ENCODE measurements around the gene MALRD1. TPM values are rescaled to one million over a fixed set of nuclear protein-coding genes. Genes with fewer than 3 reads are reported as not detected.

MALRD1 gene
- total RNA-seq, 1 experiment from 2014 or later, result 0.86 TPM

GRCh38 chr10:19154375-19154774 lies 105.8 kb downstream of the MALRD1 start:
- H3K27ac ChIP-seq (ENCODE audit: low read depth, low read length, poor library complexity, severe bottlenecking), result no peak overlapping the region
- no peak for TF ChIP-seq EZH2 (IDR thresholded peaks at IDR 0.05; ENCODE audit: borderline replicate concordance, low read depth, low read length, poor library complexity, severe bottlenecking)
- no peak for TF ChIP-seq CTCF (conservative IDR thresholded peaks at IDR 0.05; ENCODE audit: low read depth, low read length)
- H3K27me3 ChIP-seq (replicated peaks; ENCODE audit: insufficient read depth, low read depth, low read length, poor library complexity), result no peaks in the 10 kb centered on the region
- H3K9me3 ChIP-seq (ENCODE audit: low read depth, low read length, poor library complexity, severe bottlenecking), result no peaks in the 10 kb centered on the region
- ChIA-PET CTCF (no interaction called here), POLR2A (ENCODE audit: low non-redundant PET) (no interaction called here)
- H3K4me3 ChIP-seq (ENCODE audit: low read depth, low read length, poor library complexity, severe bottlenecking), result no peak overlapping the region
- no peaks in the 10 kb centered on the region for H3K4me1 ChIP-seq (ENCODE audit: insufficient read depth, low read length, poor library complexity, severe bottlenecking)
- no peak for DNase-seq (ENCODE audit: low spot score)
- BruUV-seq (replicated peaks), result no TSS peak
- intact Hi-C loops (cut with micrococcal nuclease; ENCODE audit: unreplicated experiment), result no loop called here
- no peaks in the 10 kb centered on the region for H3K36me3 ChIP-seq (ENCODE audit: insufficient read depth, low read length, poor library complexity, severe bottlenecking)

DNA sequence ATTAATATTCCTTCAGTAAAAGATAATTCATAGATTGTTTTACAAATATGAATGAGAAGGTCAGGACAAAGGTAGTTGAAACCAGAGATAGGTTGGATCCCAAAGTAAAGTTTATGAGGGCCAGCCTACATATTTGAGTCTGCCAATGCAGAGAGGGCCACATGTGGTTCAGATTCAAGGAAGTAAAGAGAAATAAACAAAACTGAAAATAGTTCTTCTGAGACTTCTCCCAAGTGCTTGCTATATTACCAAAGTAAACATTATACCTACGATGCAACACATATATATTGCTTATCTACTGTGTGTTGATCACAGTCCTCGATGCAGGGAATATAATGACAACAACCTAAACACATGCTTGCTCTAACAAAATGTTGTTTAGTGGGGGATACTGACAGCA lies 109.8 kb downstream of the MALRD1 start:
- POLR2A ChIA-PET (ENCODE audit: low non-redundant PET), result no interaction called here
- Histone ChIP-seq H3K9me3 (ENCODE audit: low read depth, low read length, poor library complexity, severe bottlenecking) (no peaks in the 10 kb centered on the region), H3K4me1 (ENCODE audit: insufficient read depth, low read length, poor library complexity, severe bottlenecking) (no peaks in the 10 kb centered on the region), H3K27ac (ENCODE audit: low read depth, low read length, poor library complexity, severe bottlenecking) (no peak overlapping the region), H3K36me3 (ENCODE audit: insufficient read depth, low read length, poor library complexity, severe bottlenecking) (no peaks in the 10 kb centered on the region), H3K27me3 (replicated peaks; ENCODE audit: insufficient read depth, low read depth, low read length, poor library complexity) (no peaks in the 10 kb centered on the region), H3K4me3 (ENCODE audit: low read depth, low read length, poor library complexity, severe bottlenecking) (no peak overlapping the region)
- no TSS peak for BruUV-seq (replicated peaks)
- DNase-seq (ENCODE audit: low spot score), result no peak
- intact Hi-C loops (cut with micrococcal nuclease; ENCODE audit: unreplicated experiment), result no loop called here
- CTCF ChIA-PET, result no interaction called here
- TF ChIP-seq EZH2 (IDR thresholded peaks at IDR 0.05; ENCODE audit: borderline replicate concordance, low read depth, low read length, poor library complexity, severe bottlenecking) (no peak), CTCF (conservative IDR thresholded peaks at IDR 0.05; ENCODE audit: low read depth, low read length) (no peak)

DNA sequence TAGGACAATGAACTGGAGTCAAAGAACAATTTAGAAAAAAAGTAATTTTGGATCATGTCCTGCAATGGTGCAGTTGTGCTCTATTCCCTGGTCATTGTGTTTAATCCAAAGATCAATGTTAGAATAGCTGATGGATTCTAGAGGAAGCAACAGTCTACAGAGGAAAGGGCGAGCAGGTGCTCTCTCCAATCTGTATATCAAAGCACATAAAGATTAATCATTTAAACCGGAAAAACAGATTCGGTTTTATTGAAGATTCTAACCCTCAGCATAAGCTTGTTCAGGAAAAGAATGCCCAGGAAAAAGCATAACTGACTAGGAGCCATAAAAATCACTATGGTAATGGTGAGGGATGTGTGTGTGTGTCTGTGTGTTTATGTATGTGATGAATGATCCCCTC lies 110.3 kb downstream of the MALRD1 start:
- intact Hi-C loops (cut with micrococcal nuclease; ENCODE audit: unreplicated experiment), result no loop called here

More for the DNA sequence above, 110.3 kb downstream of the MALRD1 start:
- Histone ChIP-seq H3K4me1 (ENCODE audit: insufficient read depth, low read length, poor library complexity, severe bottlenecking) (no peaks in the 10 kb centered on the region), H3K36me3 (ENCODE audit: insufficient read depth, low read length, poor library complexity, severe bottlenecking) (no peaks in the 10 kb centered on the region), H3K4me3 (ENCODE audit: low read depth, low read length, poor library complexity, severe bottlenecking) (no peak overlapping the region), H3K27me3 (replicated peaks; ENCODE audit: insufficient read depth, low read depth, low read length, poor library complexity) (no peaks in the 10 kb centered on the region), H3K27ac (ENCODE audit: low read depth, low read length, poor library complexity, severe bottlenecking) (no peak overlapping the region), H3K9me3 (ENCODE audit: low read depth, low read length, poor library complexity, severe bottlenecking) (no peaks in the 10 kb centered on the region)
- CTCF ChIA-PET, result interaction anchor here (0.7 kb wide), 1 partner anchor 499 kb away, joined by 3 read pairs; no protein-coding TSS in a partner anchor
- no peak for DNase-seq (ENCODE audit: low spot score)
- no peak for TF ChIP-seq EZH2 (IDR thresholded peaks at IDR 0.05; ENCODE audit: borderline replicate concordance, low read depth, low read length, poor library complexity, severe bottlenecking)
- no peak for TF ChIP-seq CTCF (conservative IDR thresholded peaks at IDR 0.05; ENCODE audit: low read depth, low read length)
- no TSS peak for BruUV-seq (replicated peaks)
- POLR2A ChIA-PET (ENCODE audit: low non-redundant PET), result no interaction called here

Data from A673 (cell line).